Transverse colon (tissue), 4 donors: ENCODE results near the gene SPINT3.
"Not testable (repeated sequence)": the region's sequence is repeated elsewhere in the genome, so short reads cannot be mapped to it uniquely, and the experiment has no call there.

Experiments
- EP300 ChIP-seq: sonication (generic); formaldehyde crosslinking; IDR thresholded peaks from one replicate; pipeline ENCODE4 v1.6.1; 2017; ENCODE audit warnings: antibody characterized with exemption, low read depth
- POLR2A ChIP-seq: fragments of 450-650 bp; IDR thresholded peaks from one replicate; pipeline ENCODE4 v1.6.1; 2016; ENCODE audit warnings: antibody characterized with exemption, mild to moderate bottlenecking, moderate library complexity
- POLR2AphosphoS5 ChIP-seq, 3 donors: sonication (generic); formaldehyde crosslinking; IDR thresholded peaks; one replicate each; pipeline ENCODE4 v1.6.1; 2016; ENCODE audit warnings: antibody characterized with exemption in 3 of 3
- TF ChIP-seq, protein P1 (sequence below), 5 experiments: fragments of 200-600 bp in 3 of 5; fragments of 450-650 bp in 2 of 5; sonication (generic) in 3 of 5; IDR thresholded peaks; 1 replicate in 2 of 5; 2 replicates in 3 of 5; pipeline ENCODE4 v1.5.1; 2016 to 2017; ENCODE audit warnings: antibody characterized with exemption in 5 of 5, inconsistent platforms in 3 of 5, mild to moderate bottlenecking in 2 of 5, moderate library complexity in 1 of 5

DNA sequence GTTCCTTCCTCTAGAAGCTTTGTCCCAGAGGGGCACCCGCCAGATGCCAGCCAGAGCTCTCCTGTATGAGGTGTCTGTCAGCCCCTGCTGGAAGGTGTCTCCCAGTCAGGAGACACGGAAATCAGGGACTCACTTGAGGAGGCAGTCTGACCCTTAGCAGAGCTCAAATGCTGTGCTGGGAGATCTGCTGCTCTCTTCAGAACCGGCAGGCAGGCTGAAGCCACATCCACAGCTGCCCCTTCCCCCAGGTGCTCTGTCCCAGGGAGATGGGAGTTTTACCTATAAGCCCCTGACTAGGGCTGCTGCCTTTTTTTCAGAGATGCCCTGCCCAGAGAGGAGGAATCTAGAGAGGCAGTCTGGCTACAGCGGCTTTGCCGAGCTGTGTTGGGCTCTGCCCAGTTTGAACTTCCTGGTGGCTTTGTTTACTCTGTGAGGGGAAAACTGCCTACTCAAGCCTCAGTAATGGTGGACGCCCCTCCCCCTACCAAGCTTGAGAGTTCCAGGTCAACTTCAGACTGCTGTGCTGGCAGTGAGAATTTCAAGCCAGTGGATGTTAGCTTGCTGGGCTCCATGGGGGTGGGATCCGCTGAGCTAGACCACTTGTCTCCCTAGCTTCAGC lies 37.8 kb downstream of the SPINT3 start:
- not testable (repeated sequence) for TF ChIP-seq POLR2A; EP300; POLR2AphosphoS5 (IDR thresholded peaks at IDR 0.05)
- TF ChIP-seq, protein P1, sequence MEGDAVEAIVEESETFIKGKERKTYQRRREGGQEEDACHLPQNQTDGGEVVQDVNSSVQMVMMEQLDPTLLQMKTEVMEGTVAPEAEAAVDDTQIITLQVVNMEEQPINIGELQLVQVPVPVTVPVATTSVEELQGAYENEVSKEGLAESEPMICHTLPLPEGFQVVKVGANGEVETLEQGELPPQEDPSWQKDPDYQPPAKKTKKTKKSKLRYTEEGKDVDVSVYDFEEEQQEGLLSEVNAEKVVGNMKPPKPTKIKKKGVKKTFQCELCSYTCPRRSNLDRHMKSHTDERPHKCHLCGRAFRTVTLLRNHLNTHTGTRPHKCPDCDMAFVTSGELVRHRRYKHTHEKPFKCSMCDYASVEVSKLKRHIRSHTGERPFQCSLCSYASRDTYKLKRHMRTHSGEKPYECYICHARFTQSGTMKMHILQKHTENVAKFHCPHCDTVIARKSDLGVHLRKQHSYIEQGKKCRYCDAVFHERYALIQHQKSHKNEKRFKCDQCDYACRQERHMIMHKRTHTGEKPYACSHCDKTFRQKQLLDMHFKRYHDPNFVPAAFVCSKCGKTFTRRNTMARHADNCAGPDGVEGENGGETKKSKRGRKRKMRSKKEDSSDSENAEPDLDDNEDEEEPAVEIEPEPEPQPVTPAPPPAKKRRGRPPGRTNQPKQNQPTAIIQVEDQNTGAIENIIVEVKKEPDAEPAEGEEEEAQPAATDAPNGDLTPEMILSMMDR (IDR thresholded peaks at IDR 0.05): not testable (repeated sequence)
